COLO668 (cell line): Measurements from ENCODE around the gene CFAP20.
A peak's percentile ranks its signal among the peaks of the same experiment; 100 is the strongest.
"Not testable (repeated sequence)": the region's sequence is repeated elsewhere in the genome, so short reads cannot be mapped to it uniquely, and the experiment has no call there.

ENCODE experiments used
- DNase-seq: peaks from one replicate; lab custom pipeline; 2025; ENCODE audit not compliant: unreplicated experiment; lab: John Stamatoyannopoulos, UW

The CFAP20 gene

GRCh38 chr16:58098207-58099096, 30.7 kb downstream of the CFAP20 start:
- DNase-seq, result peak; percentile 29

- no peak for DNase-seq
Observed at GRCh38 chr16:58096249-58096648, 32.9 kb downstream of the CFAP20 start.

- DNase-seq, result not testable (repeated sequence)
Observed at GRCh38 chr16:58095575-58095960, 33.6 kb downstream of the CFAP20 start.

GRCh38 chr16:58094791-58095574, 34.2 kb downstream of the CFAP20 start:
- no peak for DNase-seq

- no peak for DNase-seq
Observed at GRCh38 chr16:58094026-58094425, 35.2 kb downstream of the CFAP20 start.

- DNase-seq, result not testable (repeated sequence)
Observed at GRCh38 chr16:58090396-58090795, 38.8 kb downstream of the CFAP20 start.

- no peak for DNase-seq
Observed at GRCh38 chr16:58088091-58088490, 41.1 kb downstream of the CFAP20 start.

GRCh38 chr16:58087209-58087913, 41.8 kb downstream of the CFAP20 start:
- no peak for DNase-seq

- DNase-seq, result peak; percentile 74
Observed at GRCh38 chr16:58086381-58087208, 42.6 kb downstream of the CFAP20 start.

GRCh38 chr16:58085584-58086251, 43.5 kb downstream of the CFAP20 start:
- DNase-seq, result no peak

- DNase-seq, result no peak
Observed at GRCh38 chr16:58085171-58085570, 44.0 kb downstream of the CFAP20 start.

- no peak for DNase-seq
Observed at GRCh38 chr16:58084635-58085034, 44.5 kb downstream of the CFAP20 start.

- DNase-seq, result no peak
Observed at GRCh38 chr16:58082381-58082780, 46.8 kb downstream of the CFAP20 start.

GRCh38 chr16:58080657-58081056, 48.5 kb downstream of the CFAP20 start:
- not testable (repeated sequence) for DNase-seq

- no peak for DNase-seq
Observed at GRCh38 chr16:58077796-58078195, 51.4 kb downstream of the CFAP20 start.

- no peak for DNase-seq
Observed at GRCh38 chr16:58076514-58076913, 52.7 kb downstream of the CFAP20 start.

- no peak for DNase-seq
Observed at GRCh38 chr16:58074657-58075056, 54.5 kb downstream of the CFAP20 start.

GRCh38 chr16:58073086-58073485, 56.1 kb downstream of the CFAP20 start:
- DNase-seq, result not testable (repeated sequence)

- DNase-seq, result not testable (repeated sequence)
Observed at GRCh38 chr16:58072134-58072533, 57.0 kb downstream of the CFAP20 start.

GRCh38 chr16:58070585-58070984, 58.6 kb downstream of the CFAP20 start:
- no peak for DNase-seq
